Medulla oblongata (tissue), 1 donor: ENCODE results near the gene SLBP.
A peak's percentile ranks its signal among the peaks of the same experiment; 100 is the strongest.
"Not testable (repeated sequence)": the region's sequence is repeated elsewhere in the genome, so short reads cannot be mapped to it uniquely, and the experiment has no call there.

ENCODE experiments used
- DNase-seq: peaks from one replicate; pipeline ENCODE4 v3.0.0-alpha.2; 2015; ENCODE audit errors: extremely low spot score

Gene SLBP

GRCh38 chr4:1676605-1677525 lies 35.3 kb downstream of the SLBP start:
- no peak for DNase-seq

- DNase-seq, result no peak
Measured at GRCh38 chr4:1675802-1676137, 36.3 kb downstream of the SLBP start.

- DNase-seq, result no peak
Measured at GRCh38 chr4:1675136-1675801, 36.9 kb downstream of the SLBP start.

- peak; percentile 79 for DNase-seq
Measured at GRCh38 chr4:1674682-1675081, 37.4 kb downstream of the SLBP start.

GRCh38 chr4:1673671-1674070 lies 38.4 kb downstream of the SLBP start:
- DNase-seq, result no peak

- not testable (repeated sequence) for DNase-seq
Measured at GRCh38 chr4:1671011-1671410, 41.1 kb downstream of the SLBP start.

GRCh38 chr4:1670279-1670678 lies 41.8 kb downstream of the SLBP start:
- no peak for DNase-seq

- DNase-seq, result no peak
Measured at GRCh38 chr4:1669850-1670249, 42.3 kb downstream of the SLBP start.

- no peak for DNase-seq
Measured at GRCh38 chr4:1669270-1669669, 42.8 kb downstream of the SLBP start.

- no peak for DNase-seq
Measured at GRCh38 chr4:1668488-1668840, 43.7 kb downstream of the SLBP start.

- DNase-seq, result no peak
Measured at GRCh38 chr4:1667273-1667672, 44.8 kb downstream of the SLBP start.

GRCh38 chr4:1666391-1666790 lies 45.7 kb downstream of the SLBP start:
- DNase-seq, result no peak

GRCh38 chr4:1664141-1664540 lies 48.0 kb downstream of the SLBP start:
- DNase-seq, result no peak

GRCh38 chr4:1663549-1663948 lies 48.6 kb downstream of the SLBP start:
- no peak for DNase-seq

GRCh38 chr4:1661695-1662094 lies 50.4 kb downstream of the SLBP start:
- DNase-seq, result no peak

- DNase-seq, result no peak
Measured at GRCh38 chr4:1660948-1661677, 51.0 kb downstream of the SLBP start.

GRCh38 chr4:1659104-1660043 lies 52.7 kb downstream of the SLBP start:
- DNase-seq, result no peak

GRCh38 chr4:1658581-1658980 lies 53.5 kb downstream of the SLBP start:
- no peak for DNase-seq

GRCh38 chr4:1658146-1658545 lies 54.0 kb downstream of the SLBP start:
- DNase-seq, result no peak

- DNase-seq, result no peak
Measured at GRCh38 chr4:1656986-1657385, 55.1 kb downstream of the SLBP start.

GRCh38 chr4:1656132-1656531 lies 56.0 kb downstream of the SLBP start:
- DNase-seq, result no peak

- no peak for DNase-seq
Measured at GRCh38 chr4:1655676-1656075, 56.4 kb downstream of the SLBP start.
